HCT116 (cell line): Measurements from ENCODE around the gene AP1M2. TPM values are rescaled to one million over a fixed set of nuclear protein-coding genes. Genes with fewer than 3 reads are reported as not detected.

ENCODE experiments used
- ATAC-seq: fragments of 200-7000 bp; cut with Tn5 transposase; 2 replicates; pipeline ENCODE4 v1.9.1; 2020; ENCODE audit warnings: mild to moderate bottlenecking, moderate library complexity
- BruUV-seq: library from RNA; stranded (reverse); fragments of 400-500 nt; replicated peaks from 2 replicates; lab custom pipeline; 2021; lab: Mats Ljungman, UMichigan
- CTCF ChIA-PET: fragments of 300-600 bp; sonication (Branson Sonifier 250); formaldehyde crosslinking; loops from one replicate; lab custom pipeline; 2021; ENCODE audit warnings: antibody characterized with exemption; lab: Charles Lee
- POLR2A ChIA-PET: fragments of 300-600, 350-600 bp; sonication (Branson Sonifier 250); formaldehyde crosslinking; loops from one replicate; lab custom pipeline; 2021; ENCODE audit warnings: antibody characterized with exemption; lab: Charles Lee
- RAD21 ChIA-PET, 2 experiments: fragments of 300-600 bp; sonication (Branson Sonifier 250); formaldehyde crosslinking; loops; one replicate each; lab custom pipeline; 2023; ENCODE audit warnings: low total read pairs in 2 of 2; ENCODE audit not compliant: uncharacterized antibody in 2 of 2, unreplicated experiment in 2 of 2, low non-redundant PET in 1 of 2; lab: Charles Lee
- DNase-seq: peaks from one replicate; pipeline ENCODE4 v3.0.0-alpha.2; 2010; ENCODE audit warnings: low read depth, low spot score
- H2AFZ ChIP-seq: fragments of 200-600 bp; shearing (Covaris generic), sonication (generic); 2 replicates; pipeline ENCODE4 v1.6.1; 2017; ENCODE audit warnings: low read depth, mixed run types, mixed read lengths, antibody characterized with exemption, low read length; ENCODE audit not compliant: poor library complexity, severe bottlenecking
- H3K27ac ChIP-seq: 2 replicates; pipeline ENCODE4 v1.5.1; 2012; ENCODE audit warnings: low read depth, low read length
- H3K27me3 ChIP-seq: fragments of 200-600 bp; sonication (generic); 2 replicates; pipeline ENCODE4 v1.6.1; 2016; ENCODE audit warnings: mixed run types, low read length, mixed read lengths; ENCODE audit not compliant: insufficient read depth
- H3K36me3 ChIP-seq, 2 experiments: fragments of 200-500 bp in 1 of 2; fragments of 200-600 bp in 1 of 2; sonication (Bioruptor generic) in 1 of 2; sonication (generic) in 1 of 2; 2 replicates each; pipeline versions ENCODE4 v1.5.1 to v1.6.1; 2014 to 2016; ENCODE audit warnings: low read length in 2 of 2, inconsistent platforms in 1 of 2, mixed read lengths in 1 of 2, mixed run types in 1 of 2; ENCODE audit not compliant: insufficient read depth in 2 of 2, control insufficient read depth in 1 of 2
- H3K4me1 ChIP-seq, 2 experiments: fragments of 200-600 bp in 1 of 2; sonication (generic) in 1 of 2; 2 replicates each; pipeline versions ENCODE4 v1.5.1 to v1.6.1; 2012 to 2017; ENCODE audit warnings: low read length in 2 of 2, inconsistent platforms in 1 of 2, mild to moderate bottlenecking in 1 of 2, mixed read lengths in 1 of 2, mixed run types in 1 of 2, moderate library complexity in 1 of 2; ENCODE audit not compliant: insufficient read depth in 2 of 2, control insufficient read depth in 1 of 2
- H3K4me2 ChIP-seq: fragments of 200-600 bp; sonication (generic); 2 replicates; pipeline ENCODE4 v1.6.1; 2017; ENCODE audit warnings: mixed run types, low read length, mixed read lengths
- H3K4me3 ChIP-seq, 2 experiments: fragments of 200-600 bp in 1 of 2; sonication (generic) in 1 of 2; replicated peaks in 1 of 2; 2 replicates each; pipeline ENCODE4 v1.5.1; 2011 to 2016; ENCODE audit warnings: low read length in 2 of 2, control low read depth in 1 of 2, low read depth in 1 of 2, mild to moderate bottlenecking in 1 of 2, mixed read lengths in 1 of 2, mixed run types in 1 of 2
- H3K79me2 ChIP-seq: fragments of 200-600 bp; sonication (generic); 2 replicates; pipeline ENCODE4 v1.6.1; 2017; ENCODE audit warnings: mild to moderate bottlenecking, mixed run types, low read length, moderate library complexity, mixed read lengths; ENCODE audit not compliant: insufficient read depth
- H3K9ac ChIP-seq: fragments of 200-600 bp; sonication (generic); 2 replicates; pipeline ENCODE4 v1.6.1; 2016; ENCODE audit warnings: low read length, mixed read lengths
- H3K9me2 ChIP-seq: fragments of 200-600 bp; sonication (generic), shearing (Covaris generic); 2 replicates; pipeline ENCODE4 v1.6.1; 2017; ENCODE audit warnings: mixed run types, mild to moderate bottlenecking, moderate library complexity; ENCODE audit not compliant: insufficient read depth
- H3K9me3 ChIP-seq, 2 experiments: fragments of 200-500 bp in 1 of 2; fragments of 200-600 bp in 1 of 2; sonication (Bioruptor generic) in 1 of 2; sonication (generic) in 1 of 2; 2 replicates each; pipeline ENCODE4 v1.6.1; 2014 to 2017; ENCODE audit warnings: low read length in 2 of 2, mixed read lengths in 2 of 2, inconsistent platforms in 1 of 2, low read depth in 1 of 2, mild to moderate bottlenecking in 1 of 2, mixed run types in 1 of 2, moderate library complexity in 1 of 2; ENCODE audit not compliant: control insufficient read depth in 1 of 2, insufficient read depth in 1 of 2
- H4K20me1 ChIP-seq: fragments of 200-600 bp; sonication (generic), shearing (Covaris generic); 2 replicates; pipeline ENCODE4 v1.6.1; 2017; ENCODE audit warnings: mixed run types, mild to moderate bottlenecking, moderate library complexity; ENCODE audit not compliant: insufficient read depth
- ATF3 ChIP-seq: IDR thresholded peaks from 2 replicates; pipeline ENCODE4 v1.6.1; 2012
- CTCF ChIP-seq, 3 experiments: fragments of 200-600 bp in 1 of 3; sonication (generic) in 1 of 3; IDR thresholded peaks in 2 of 3; conservative IDR thresholded peaks in 1 of 3; 2 replicates each; pipeline ENCODE4 v1.5.1; 2012 to 2017; ENCODE audit warnings: low read depth in 2 of 3, low read length in 2 of 3, antibody characterized with exemption in 1 of 3, borderline replicate concordance in 1 of 3, control low read depth in 1 of 3, mild to moderate bottlenecking in 1 of 3, mixed read lengths in 1 of 3, mixed run types in 1 of 3, moderate library complexity in 1 of 3; ENCODE audit not compliant: insufficient read depth in 1 of 3
- ELF1 ChIP-seq: IDR thresholded peaks from 2 replicates; pipeline ENCODE4 v1.6.1; 2012; ENCODE audit warnings: low read depth, borderline replicate concordance
- EZH2phosphoT487 ChIP-seq: fragments of 200-600 bp; IDR thresholded peaks from 2 replicates; pipeline ENCODE4 v1.6.1; 2018; ENCODE audit warnings: antibody characterized with exemption, borderline replicate concordance
- JUND ChIP-seq: IDR thresholded peaks from 2 replicates; pipeline ENCODE4 v1.6.1; 2012
- MAX ChIP-seq: IDR thresholded peaks from 2 replicates; pipeline ENCODE4 v1.6.1; 2012
- POLR2AphosphoS5 ChIP-seq: IDR thresholded peaks from 2 replicates; pipeline ENCODE4 v1.6.1; 2011; ENCODE audit warnings: mild to moderate bottlenecking, low read depth, low read length, moderate library complexity
- REST ChIP-seq: IDR thresholded peaks from 2 replicates; pipeline ENCODE4 v1.6.1; 2012; ENCODE audit warnings: low read depth
- SP1 ChIP-seq: IDR thresholded peaks from 2 replicates; pipeline ENCODE4 v1.6.1; 2012; ENCODE audit warnings: low read depth
- SRF ChIP-seq: IDR thresholded peaks from 2 replicates; pipeline ENCODE4 v1.6.1; 2012; ENCODE audit warnings: low read depth
- ZFX ChIP-seq: fragments of 450-650 bp; IDR thresholded peaks from 2 replicates; pipeline ENCODE4 v1.6.1; 2017
- intact Hi-C: fragments of 100-400 bp; cut with micrococcal nuclease; formaldehyde crosslinking; loops from 2 replicates; pipeline ENCODE4 v1.10.0; 2022
- total RNA-seq: library from RNA; stranded (reverse); gene quantifications from one replicate; pipeline ENCODE4 v1.2.1, GENCODE V29; 2021; ENCODE audit not compliant: unreplicated experiment

The AP1M2 gene
- total RNA-seq, 1 experiment from 2014 or later: 111 TPM

- TF ChIP-seq REST: no peak
- no peak for TF ChIP-seq SP1
- no peak for TF ChIP-seq SRF
These were observed 47.3 kb upstream of the AP1M2 start (continued) for GRCh38 chr19:10634430-10634829.

GRCh38 chr19:10631874-10632273, 44.8 kb upstream of the AP1M2 start:
- H3K4me1 ChIP-seq: peaks cover 0 to 5% of the 10 kb centered on the region in 2 experiments; a peak in 1 of 4 replicates
- peaks cover 13% of the 10 kb centered on the region; the same call in 1 of the 2 replicates for H3K79me2 ChIP-seq
- intact Hi-C loops: no loop called here
- CTCF ChIA-PET: no interaction called here
- no peak for DNase-seq
- no peak overlapping the region for H2AFZ ChIP-seq
- H3K27me3 ChIP-seq: no peaks in the 10 kb centered on the region
- RAD21 ChIA-PET: no interaction called here
- no peaks in the 10 kb centered on the region for H3K9me2 ChIP-seq
- H3K4me2 ChIP-seq: no peak overlapping the region
- no TSS peak for BruUV-seq
- no peak for ATAC-seq
- no peak for TF ChIP-seq ATF3
- TF ChIP-seq REST: no peak
- no peak for TF ChIP-seq SRF
- TF ChIP-seq MAX: no peak
- no peak for TF ChIP-seq CTCF (IDR thresholded peaks at IDR 0.05 in 2 of 3, conservative IDR thresholded peaks at IDR 0.05 in 1 of 3; ENCODE audit: borderline replicate concordance in 1 of 3, insufficient read depth in 1 of 3, low read depth in 2 of 3, low read length in 2 of 3)
- TF ChIP-seq POLR2AphosphoS5: no peak
- TF ChIP-seq JUND: no peak
- TF ChIP-seq ZFX: no peak
- TF ChIP-seq ELF1: no peak
- TF ChIP-seq EZH2phosphoT487: no peak
- no peak for TF ChIP-seq SP1
- TF ChIP-seq, all 23 proteins: peak for 0
- Histone ChIP-seq H3K9me3 (no peaks in the 10 kb centered on the region), H3K9ac (no peak overlapping the region), H3K36me3 (peaks cover 28 to 37% of the 10 kb centered on the region in 2 experiments), H4K20me1 (no peaks in the 10 kb centered on the region), H3K4me3 (no peak overlapping the region), H3K27ac (no peak overlapping the region)
- POLR2A ChIA-PET: no interaction called here
